Gastrocnemius medialis (tissue), 4 donors: ENCODE results near the gene FHL3. TPM values are rescaled to one million over a fixed set of nuclear protein-coding genes. Genes with fewer than 3 reads are reported as not detected.

Source experiments
- ATAC-seq, 2 donors: fragments of 150-250 bp; one replicate each; pipeline ENCODE4 v1.9.1; 2016
- DNase-seq, 2 donors: peaks; one replicate each; pipeline ENCODE4 v3.0.0-alpha.2; 2019
- H3K27ac ChIP-seq, 4 donors: fragments of 200-600 bp; sonication (generic); 1 replicate in 1 of 4; 2 replicates in 3 of 4; pipeline ENCODE4 v1.5.1; 2016 to 2018; ENCODE audit warnings: mild to moderate bottlenecking in 2 of 4, moderate library complexity in 1 of 4
- H3K27me3 ChIP-seq, 3 donors: fragments of 200-600 bp; sonication (generic) in 2 of 3; 1 replicate in 1 of 3; 2 replicates in 2 of 3; pipeline versions ENCODE4 v1.5.1 to v1.6.0; 2016 to 2019; ENCODE audit warnings: mild to moderate bottlenecking in 1 of 3, moderate library complexity in 1 of 3
- H3K36me3 ChIP-seq, 2 donors: fragments of 200-600 bp; sonication (generic) in 1 of 2; one replicate each; pipeline ENCODE4 v1.5.1; 2017 to 2018
- H3K4me1 ChIP-seq, 2 donors: fragments of 200-600 bp; sonication (generic) in 1 of 2; one replicate each; pipeline ENCODE4 v1.5.1; 2016 to 2017; ENCODE audit warnings: mild to moderate bottlenecking in 2 of 2
- H3K4me3 ChIP-seq, 4 donors: fragments of 200-600 bp; sonication (generic) in 3 of 4; 1 replicate in 1 of 4; 2 replicates in 3 of 4; pipeline ENCODE4 v1.5.1; 2016 to 2019; ENCODE audit warnings: mild to moderate bottlenecking in 2 of 4
- H3K9me3 ChIP-seq, 3 donors: fragments of 200-600 bp; sonication (generic) in 2 of 3; 1 replicate in 1 of 3; 2 replicates in 2 of 3; pipeline ENCODE4 v1.5.1; 2016 to 2019
- POLR2A ChIP-seq, 2 donors: fragments of 450-650 bp; IDR thresholded peaks; one replicate each; pipeline ENCODE4 v1.6.1; 2017; ENCODE audit warnings: antibody characterized with exemption in 2 of 2, mild to moderate bottlenecking in 2 of 2, moderate library complexity in 2 of 2
- in situ Hi-C, 4 donors: fragments of 200-750 bp; cut with MboI; loops; one replicate each; pipeline versions ENCODE4 v1.15.0 to v1.8.0; 2017; ENCODE audit warnings: low sequenced_read_pairs in 4 of 4
- intact Hi-C: fragments of 100-400 bp; cut with DNase I; formaldehyde crosslinking; loops from one replicate; pipeline ENCODE4 v1.15.1; 2023; ENCODE audit warnings: low total_unique reads
- total RNA-seq, 4 donors: library from RNA; depleted of rRNA; stranded (reverse); fragments of >200 nt; gene quantifications; one replicate each; pipeline versions ENCODE4 v1.1.0 to v1.2.3, GENCODE V29; 2016
- TF ChIP-seq, protein P1 (sequence below), 5 experiments: fragments of 450-650 bp in 3 of 5; fragments of 200-600 bp in 2 of 5; sonication (generic) in 2 of 5; IDR thresholded peaks in 4 of 5; conservative IDR thresholded peaks in 1 of 5; 1 replicate in 4 of 5; 2 replicates in 1 of 5; pipeline ENCODE4 v1.5.1; 2016 to 2019; ENCODE audit warnings: antibody characterized with exemption in 5 of 5, mild to moderate bottlenecking in 3 of 5, moderate library complexity in 3 of 5

Gene FHL3
- total RNA-seq, 4 donors from 2014 or later = 725 to 1,282 (median 1,051) TPM

DNA sequence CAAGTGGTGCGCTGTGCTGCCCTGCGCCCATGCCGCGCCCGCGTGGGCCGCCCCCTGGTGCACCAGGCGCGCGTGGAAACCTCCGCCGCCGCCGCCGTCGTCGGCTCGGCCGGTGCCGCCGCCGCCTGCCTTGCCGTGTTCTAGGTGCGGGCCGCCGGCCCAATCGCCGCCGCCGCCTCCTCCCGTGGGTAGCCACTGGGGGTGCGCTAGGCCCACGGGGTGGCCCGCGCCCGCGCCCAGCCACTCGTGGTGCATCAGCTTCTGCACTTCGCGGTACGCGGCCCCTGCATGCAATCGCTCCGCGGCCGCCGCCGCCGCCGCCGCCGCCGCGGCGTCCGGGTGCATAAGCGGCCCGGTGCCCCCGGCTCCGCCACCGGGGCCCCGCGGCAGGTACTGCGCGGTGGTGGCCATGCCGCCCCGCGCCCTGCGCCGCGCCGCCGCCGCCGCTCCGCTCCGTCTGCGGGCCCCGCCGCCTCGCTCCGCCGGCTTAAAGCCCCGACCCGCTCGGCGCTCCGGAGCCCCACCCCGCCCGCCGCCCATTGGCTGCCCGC, 41.1 kb upstream of the FHL3 start, which contains the start of gene POU3F1:
Gene POU3F1, minus strand, starts transcription at position 461 of the 551 bp plus-strand sequence. Its CDS starts 50 bp downstream, at position 411.
- ATAC-seq (peak; percentile 3 to 6), DNase-seq (no peak)
- peak within 1 kb of the TSS; percentile 68 to 88 (median 80) for H3K4me3 ChIP-seq
- intact Hi-C loops = loop anchor here (2.0 kb wide), 1 partner anchor 56 kb away; the partner anchor contains the start of gene SF3A3
- H3K36me3 ChIP-seq = no peaks in the 10 kb centered on the region
- peak within 1 kb of the TSS; percentile 61 to 72 (median 64) for H3K27ac ChIP-seq
- peaks cover 17 to 24% of the 10 kb centered on the region in 2 donors for H3K4me1 ChIP-seq
- TF ChIP-seq, protein P1, sequence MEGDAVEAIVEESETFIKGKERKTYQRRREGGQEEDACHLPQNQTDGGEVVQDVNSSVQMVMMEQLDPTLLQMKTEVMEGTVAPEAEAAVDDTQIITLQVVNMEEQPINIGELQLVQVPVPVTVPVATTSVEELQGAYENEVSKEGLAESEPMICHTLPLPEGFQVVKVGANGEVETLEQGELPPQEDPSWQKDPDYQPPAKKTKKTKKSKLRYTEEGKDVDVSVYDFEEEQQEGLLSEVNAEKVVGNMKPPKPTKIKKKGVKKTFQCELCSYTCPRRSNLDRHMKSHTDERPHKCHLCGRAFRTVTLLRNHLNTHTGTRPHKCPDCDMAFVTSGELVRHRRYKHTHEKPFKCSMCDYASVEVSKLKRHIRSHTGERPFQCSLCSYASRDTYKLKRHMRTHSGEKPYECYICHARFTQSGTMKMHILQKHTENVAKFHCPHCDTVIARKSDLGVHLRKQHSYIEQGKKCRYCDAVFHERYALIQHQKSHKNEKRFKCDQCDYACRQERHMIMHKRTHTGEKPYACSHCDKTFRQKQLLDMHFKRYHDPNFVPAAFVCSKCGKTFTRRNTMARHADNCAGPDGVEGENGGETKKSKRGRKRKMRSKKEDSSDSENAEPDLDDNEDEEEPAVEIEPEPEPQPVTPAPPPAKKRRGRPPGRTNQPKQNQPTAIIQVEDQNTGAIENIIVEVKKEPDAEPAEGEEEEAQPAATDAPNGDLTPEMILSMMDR (IDR thresholded peaks at IDR 0.05 in 4 of 5, conservative IDR thresholded peaks at IDR 0.05 in 1 of 5) = peak in 1 of 5 experiments; percentile 15
- peak; percentile 27 to 51 for TF ChIP-seq POLR2A (IDR thresholded peaks at IDR 0.05)
- H3K9me3 ChIP-seq = no peaks in the 10 kb centered on the region
- in situ Hi-C loops = no loop called here
- H3K27me3 ChIP-seq = peaks cover 40 to 45% (median 42%) of the 10 kb centered on the region in 3 donors

DNA sequence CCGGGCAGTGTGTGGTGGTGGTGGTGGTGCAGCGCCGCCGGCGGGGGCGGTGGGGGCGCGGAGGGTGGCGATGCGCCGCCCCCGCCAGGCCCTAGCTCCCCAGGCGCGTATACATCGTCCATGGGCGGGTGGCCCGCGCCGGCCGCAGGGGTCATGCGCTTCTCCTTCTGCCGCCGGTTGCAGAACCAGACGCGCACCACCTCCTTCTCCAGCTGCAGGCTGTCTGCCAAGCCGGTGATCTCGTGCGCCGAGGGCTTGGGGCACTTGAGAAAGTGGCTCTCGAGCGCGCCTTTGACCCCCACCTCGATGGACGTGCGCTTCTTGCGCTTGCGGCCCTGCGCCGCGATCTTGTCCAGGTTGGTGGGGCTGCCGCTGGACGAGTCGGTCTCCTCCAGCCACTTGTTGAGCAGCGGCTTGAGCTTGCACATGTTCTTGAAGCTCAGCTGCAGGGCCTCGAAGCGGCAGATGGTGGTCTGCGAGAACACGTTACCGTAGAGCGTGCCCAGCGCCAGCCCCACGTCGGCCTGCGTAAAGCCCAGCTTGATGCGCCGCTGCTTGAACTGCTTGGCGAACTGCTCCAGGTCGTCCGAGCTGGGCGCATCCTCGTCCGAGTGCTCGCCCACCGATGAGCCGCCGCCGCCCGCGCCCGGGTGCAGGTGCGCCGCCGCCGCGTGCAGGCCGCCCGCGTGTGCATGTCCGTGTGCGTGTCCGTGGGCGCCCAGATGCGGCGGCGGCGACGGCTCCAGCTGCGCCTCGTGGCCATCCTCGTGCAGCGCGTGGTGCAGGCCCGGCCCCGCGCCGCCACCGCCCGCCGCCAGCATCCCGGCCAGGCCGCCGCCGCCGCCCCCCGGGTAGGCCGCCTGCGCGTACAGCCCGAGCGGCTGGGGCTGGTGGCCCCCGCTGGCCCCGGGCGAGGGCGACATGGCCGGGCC, 40.4 kb upstream of the FHL3 start:
- peaks cover 44 to 52% (median 44%) of the 10 kb centered on the region in 3 donors for H3K27me3 ChIP-seq

DNA sequence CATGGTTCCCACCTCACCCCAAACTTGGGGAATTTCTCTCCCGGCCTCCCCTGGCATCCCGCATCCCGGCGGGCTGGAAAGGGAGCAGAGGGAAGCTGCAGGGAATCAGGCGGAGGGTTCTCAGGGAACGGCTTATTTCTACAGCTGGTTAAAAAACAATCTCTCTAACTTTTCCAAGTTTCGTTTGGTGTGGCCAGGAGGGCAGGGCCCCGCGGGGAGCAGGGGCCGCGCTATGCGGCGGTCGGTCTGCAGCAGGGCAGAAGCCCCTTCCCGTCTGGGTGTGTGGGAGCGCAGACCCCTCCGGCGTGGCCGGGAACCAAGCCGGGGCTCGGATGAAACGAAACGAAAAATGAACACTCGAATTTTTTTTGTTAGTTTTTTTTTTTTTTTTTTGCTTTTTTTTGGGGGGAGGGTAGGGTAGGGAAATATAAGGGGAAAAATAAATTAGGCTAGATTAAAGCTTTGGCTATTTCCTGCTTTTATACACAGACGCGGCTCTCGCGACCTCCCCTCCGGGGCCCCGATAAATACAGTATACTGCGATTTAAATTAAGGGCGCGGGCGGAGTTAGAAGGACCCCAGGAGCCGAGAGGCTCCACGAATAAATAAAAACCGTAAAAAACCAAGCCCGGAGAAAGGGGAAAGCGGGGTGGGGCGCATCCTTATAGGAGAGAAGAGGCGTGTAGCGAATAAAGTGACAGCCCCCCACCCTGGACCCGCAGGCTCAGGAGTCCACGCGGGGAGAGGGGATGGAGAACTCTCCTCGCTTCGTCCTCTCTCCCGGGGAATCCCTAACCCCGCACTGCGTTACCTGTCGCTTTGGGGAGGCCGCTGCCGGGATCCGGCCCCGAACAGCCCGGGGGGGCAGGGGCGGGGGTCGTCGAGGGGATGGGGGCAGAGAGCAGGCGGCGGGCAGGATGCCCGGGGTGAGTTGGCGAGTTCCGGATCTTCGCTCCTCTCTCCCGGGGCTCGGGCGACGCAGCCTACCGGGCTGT, 39.2 kb upstream of the FHL3 start:
- Histone ChIP-seq H3K4me1 (peaks cover 17 to 24% of the 10 kb centered on the region in 2 donors), H3K4me3 (peak overlapping the region; percentile 22 to 35 (median 24)), H3K27ac (no peak overlapping the region), H3K36me3 (no peaks in the 10 kb centered on the region), H3K9me3 (no peaks in the 10 kb centered on the region), H3K27me3 (peaks cover 44 to 54% (median 44%) of the 10 kb centered on the region in 3 donors)
- no peak for ATAC-seq
- DNase-seq = no peak
- intact Hi-C loops (no loop called here), in situ Hi-C loops (no loop called here)
- TF ChIP-seq POLR2A (IDR thresholded peaks at IDR 0.05) = no peak
- TF ChIP-seq, protein P1 (IDR thresholded peaks at IDR 0.05 in 4 of 5, conservative IDR thresholded peaks at IDR 0.05 in 1 of 5) = no peak

More for the DNA sequence above, 40.4 kb upstream of the FHL3 start:
- TF ChIP-seq, protein P1 (IDR thresholded peaks at IDR 0.05 in 4 of 5, conservative IDR thresholded peaks at IDR 0.05 in 1 of 5) = no peak
- TF ChIP-seq POLR2A (IDR thresholded peaks at IDR 0.05) = no peak
- peaks cover 17 to 24% of the 10 kb centered on the region in 2 donors for H3K4me1 ChIP-seq
- H3K9me3 ChIP-seq = no peaks in the 10 kb centered on the region
- intact Hi-C loops (loop anchor here (2.0 kb wide), 1 partner anchor 55 kb away; the partner anchor contains the start of gene SF3A3), in situ Hi-C loops (no loop called here)
- ATAC-seq (no peak), DNase-seq (no peak)
- H3K4me3 ChIP-seq = peak overlapping the region in 1 of 4 donors; percentile 43
- H3K36me3 ChIP-seq = no peaks in the 10 kb centered on the region
- H3K27ac ChIP-seq = no peak overlapping the region
